HG03175 (cell line): ENCODE data around the gene ACACB.
A peak's percentile ranks its signal among the peaks of the same experiment; 100 is the strongest.

Experiments used
- ATAC-seq: cut with Tn5 transposase; IDR thresholded peaks from one replicate; pipeline ENCODE4 v1.9.1; 2021; ENCODE audit warnings: mild to moderate bottlenecking, moderate library complexity; ENCODE audit not compliant: unreplicated experiment

ACACB gene

DNA sequence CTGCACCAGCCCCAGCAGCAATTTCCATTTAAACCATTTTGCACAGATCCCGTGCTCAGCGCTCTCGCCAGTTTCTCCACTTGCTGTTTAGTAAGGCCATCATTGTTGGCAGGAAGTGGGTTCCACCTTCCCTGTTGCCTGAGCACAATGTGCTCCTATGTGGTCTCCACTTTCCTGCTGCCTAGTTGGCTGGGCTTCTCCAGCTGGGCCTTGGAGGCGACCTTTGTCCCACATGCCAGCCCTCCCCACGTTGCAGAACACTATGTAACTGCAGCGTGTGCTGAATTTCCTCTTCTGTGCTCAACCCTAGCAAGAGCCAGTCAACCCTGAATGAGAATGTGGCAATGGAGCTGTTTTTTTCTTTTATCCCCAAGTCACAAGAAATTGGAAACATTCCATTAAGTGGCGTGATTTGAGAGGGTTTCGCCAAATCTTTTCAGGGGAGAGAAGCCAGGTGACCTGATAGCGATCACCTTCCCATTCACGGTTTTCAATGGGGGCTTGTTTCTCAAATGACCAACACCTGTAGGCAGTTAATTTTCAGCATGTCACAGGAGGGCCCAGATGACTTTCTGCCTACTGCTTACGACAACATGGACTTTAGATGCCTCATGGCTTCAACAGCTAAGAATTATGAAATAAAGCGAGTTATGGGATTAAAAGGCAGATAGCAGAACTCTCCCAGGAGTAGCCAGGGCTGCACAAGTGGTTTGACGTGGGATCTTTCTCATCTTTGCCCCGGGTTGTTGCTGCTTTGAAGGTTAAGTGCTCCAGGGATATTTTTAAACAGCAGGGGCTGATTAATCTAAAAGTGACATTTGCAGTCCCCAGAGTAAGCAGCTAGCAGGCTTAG lies at the start of gene ACACB:
TSS of gene ACACB (plus strand) at position 830 of the 853 bp plus-strand sequence. CDS start 22,819 bp downstream, outside the sequence.
- ATAC-seq: no peak

DNA sequence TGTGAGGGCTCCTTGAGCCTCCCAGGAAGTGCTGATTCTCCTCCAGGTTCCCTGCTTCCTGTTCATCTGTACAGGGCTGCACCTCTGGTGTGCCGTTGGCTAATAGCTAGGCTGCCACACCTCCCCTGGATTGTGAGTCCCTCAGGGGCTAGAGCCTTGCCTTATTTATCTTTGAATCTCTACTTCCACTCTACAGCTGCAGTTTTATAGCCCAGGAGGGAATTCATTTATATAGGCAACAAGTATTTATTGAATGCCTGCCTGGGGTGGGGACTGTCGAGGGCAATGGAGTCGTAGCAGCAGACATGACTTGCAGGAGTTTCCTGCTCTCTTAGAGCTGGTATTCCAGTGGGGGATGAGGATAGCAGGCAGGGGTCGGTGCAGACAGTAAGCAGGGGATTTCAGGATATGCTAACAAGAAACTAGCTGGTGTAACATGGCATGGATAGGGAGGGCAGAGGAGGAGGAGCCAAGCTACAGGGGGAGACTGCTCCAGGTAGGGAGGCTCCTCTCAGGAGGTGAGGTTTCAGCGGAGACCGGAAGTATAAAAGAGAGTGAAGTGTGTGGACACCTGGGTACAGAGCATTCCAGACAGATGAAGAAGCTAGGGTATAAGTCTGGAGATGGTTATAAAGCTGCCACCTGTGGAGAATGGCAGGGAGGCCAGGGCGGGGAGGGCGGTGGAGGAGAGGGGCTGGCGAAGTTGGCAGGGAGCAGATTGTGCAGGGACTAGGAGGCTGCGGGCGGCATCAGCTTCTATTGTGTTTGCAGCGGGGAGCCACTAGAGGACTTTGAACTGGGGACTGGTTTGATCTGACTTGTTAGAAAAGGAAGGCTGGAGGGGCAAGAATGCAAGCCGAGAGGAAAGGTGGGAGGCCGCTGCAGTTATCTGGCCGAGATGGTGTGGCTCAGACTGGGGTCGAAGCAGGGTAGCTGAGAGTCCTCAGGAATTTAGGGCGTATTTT lies 46.8 kb upstream of the ACACB start:
- ATAC-seq: no peak

- no peak for ATAC-seq
Observed at GRCh38 chr12:109074866-109075265, 41.5 kb upstream of the ACACB start.

- ATAC-seq: no peak
Observed at GRCh38 chr12:109082751-109083150, 33.6 kb upstream of the ACACB start.

DNA sequence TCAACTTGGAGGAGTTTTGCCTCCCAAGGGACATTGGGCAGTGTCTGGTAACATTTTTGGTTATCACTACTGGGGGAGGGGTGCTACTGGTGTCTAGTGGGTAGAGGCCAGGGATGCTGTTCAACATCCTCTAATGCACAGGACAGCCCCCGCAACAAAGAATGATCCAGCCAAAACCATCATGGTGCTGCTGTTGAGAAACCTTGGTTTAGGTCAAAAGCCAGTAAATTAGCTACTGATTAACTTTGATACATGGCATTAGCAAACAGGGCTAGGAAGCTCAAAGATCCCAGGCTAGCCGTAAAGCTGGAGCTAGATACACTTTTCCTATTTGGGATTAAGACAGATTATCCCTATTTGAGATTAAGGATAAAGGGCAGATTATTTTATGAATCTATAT lies 32.0 kb upstream of the ACACB start:
- ATAC-seq: no peak

- ATAC-seq: no peak
Observed at GRCh38 chr12:109085590-109085989, 30.8 kb upstream of the ACACB start.

- no peak for ATAC-seq
Observed at GRCh38 chr12:109087250-109087649, 29.1 kb upstream of the ACACB start.

DNA sequence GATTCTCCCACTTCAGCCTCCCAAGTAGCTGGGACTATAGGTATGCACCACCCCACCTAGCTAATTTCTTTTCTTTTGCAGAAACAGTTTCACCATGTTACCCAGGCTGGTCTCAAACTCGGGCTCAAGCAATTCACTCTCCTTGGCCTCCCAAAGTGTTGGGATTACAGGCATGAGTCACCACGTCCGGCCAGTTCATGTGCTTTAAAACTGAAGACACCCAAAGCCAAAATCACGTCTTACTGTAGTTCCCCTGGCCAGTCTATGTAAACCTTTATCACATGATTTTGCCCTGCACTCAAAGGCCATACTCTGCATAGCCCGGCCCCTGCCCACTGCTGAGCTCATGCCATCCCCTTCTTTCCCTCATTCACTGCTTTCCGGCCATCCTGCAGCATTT lies 27.6 kb upstream of the ACACB start:
- ATAC-seq: no peak

- no peak for ATAC-seq
Observed at GRCh38 chr12:109089683-109090082, 26.7 kb upstream of the ACACB start.

DNA sequence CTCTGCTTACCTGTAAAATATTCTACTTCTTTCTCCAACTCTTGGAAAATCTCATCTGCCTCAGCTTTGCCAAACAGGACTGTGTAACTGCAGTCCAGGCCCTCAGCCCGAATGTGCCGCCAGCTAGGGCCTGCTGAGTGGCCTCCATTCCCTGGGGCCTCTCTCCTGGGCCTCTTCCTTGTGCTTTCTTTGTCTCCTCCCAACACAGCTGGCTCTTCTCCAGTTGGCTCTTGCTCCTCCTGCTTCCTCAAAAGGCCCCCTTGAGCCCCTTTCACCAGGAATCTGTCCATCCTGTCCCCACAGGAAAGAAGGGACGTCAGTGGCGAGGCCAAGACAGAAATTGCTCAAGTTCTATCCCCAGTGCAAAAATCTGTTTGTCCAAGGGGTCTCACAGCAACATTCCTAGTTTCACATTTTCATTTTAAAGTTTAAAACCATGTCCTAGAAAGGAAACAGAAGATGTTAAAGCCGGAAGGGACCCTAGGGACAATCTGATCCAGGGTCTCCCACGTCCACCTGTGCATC lies 23.8 kb upstream of the ACACB start:
- ATAC-seq: no peak

- peak; percentile 63 for ATAC-seq
Observed at GRCh38 chr12:109093022-109093918, 23.1 kb upstream of the ACACB start, which contains the start of gene ALKBH2. Gene ALKBH2 (minus strand): TSS chr12:109093472. CDS start chr12:109092786, 686 bp downstream.

- no peak for ATAC-seq
Observed at GRCh38 chr12:109097140-109097434, 19.3 kb upstream of the ACACB start.

- ATAC-seq: peak; percentile 94
Observed at GRCh38 chr12:109097435-109098182, 18.8 kb upstream of the ACACB start, which contains the start of gene UNG. Gene UNG (plus strand): TSS chr12:109097597. CDS start chr12:109097680, 83 bp downstream.

DNA sequence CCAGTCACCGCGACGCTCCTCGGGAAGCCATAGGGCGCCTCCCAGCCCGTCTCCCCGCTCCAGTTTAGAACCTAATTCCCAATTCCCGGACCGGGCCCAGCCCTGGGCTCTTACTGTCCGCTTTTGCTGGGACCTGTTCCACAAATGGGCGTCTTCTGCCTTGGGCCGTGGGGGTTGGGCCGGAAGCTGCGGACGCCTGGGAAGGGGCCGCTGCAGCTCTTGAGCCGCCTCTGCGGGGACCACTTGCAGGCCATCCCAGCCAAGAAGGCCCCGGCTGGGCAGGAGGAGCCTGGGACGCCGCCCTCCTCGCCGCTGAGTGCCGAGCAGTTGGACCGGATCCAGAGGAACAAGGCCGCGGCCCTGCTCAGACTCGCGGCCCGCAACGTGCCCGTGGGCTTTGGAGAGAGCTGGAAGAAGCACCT lies 18.2 kb upstream of the ACACB start:
- peak; percentile 29 for ATAC-seq

- no peak for ATAC-seq
Observed at GRCh38 chr12:109098651-109099050, 17.7 kb upstream of the ACACB start.

- no peak for ATAC-seq
Observed at GRCh38 chr12:109099431-109100020, 16.9 kb upstream of the ACACB start.

DNA sequence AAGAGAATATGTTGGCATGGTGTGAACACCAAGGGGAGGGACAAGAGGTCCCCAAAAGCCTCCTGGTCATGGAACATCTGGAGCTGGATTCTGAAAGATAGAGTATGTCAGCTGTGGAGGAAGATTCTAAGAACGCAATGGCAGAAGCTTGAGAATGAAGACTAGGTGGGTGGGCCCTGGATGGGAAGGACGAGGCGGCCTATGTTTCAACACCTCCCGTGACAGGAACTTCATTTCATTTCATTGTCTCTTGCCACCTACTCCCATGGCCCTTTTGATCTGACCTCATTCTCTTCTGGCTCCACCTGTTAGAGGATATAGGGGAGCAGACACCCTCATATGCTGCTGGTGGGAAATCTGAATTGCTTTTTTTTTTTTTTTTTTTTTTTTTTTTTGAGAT lies 15.6 kb upstream of the ACACB start:
- ATAC-seq: no peak

GRCh38 chr12:109102491-109102890 lies 13.9 kb upstream of the ACACB start:
- ATAC-seq: no peak

GRCh38 chr12:109105176-109105575 lies 11.2 kb upstream of the ACACB start:
- ATAC-seq: no peak
